Colonic mucosa (tissue), 4 donors: Measurements from ENCODE around the gene ALG9. TPM values are rescaled to one million over a fixed set of nuclear protein-coding genes. Genes with fewer than 3 reads are reported as not detected.

Experiments used
- DNase-seq: peaks from one replicate; pipeline ENCODE4 v3.0.0-alpha.2; 2020
- H3K27ac ChIP-seq: fragments of 200-600 bp; one replicate; pipeline ENCODE4 v1.8.0; 2021
- H3K27me3 ChIP-seq: fragments of 200-600 bp; one replicate; pipeline ENCODE4 v1.8.0; 2021
- H3K36me3 ChIP-seq: fragments of 200-600 bp; one replicate; pipeline ENCODE4 v1.8.0; 2021
- H3K4me1 ChIP-seq: fragments of 200-600 bp; one replicate; pipeline ENCODE4 v1.8.0; 2021; ENCODE audit warnings: mild to moderate bottlenecking
- H3K4me3 ChIP-seq: fragments of 200-600 bp; one replicate; pipeline ENCODE4 v1.8.0; 2021
- H3K9ac ChIP-seq, 2 donors: one replicate each; pipeline ENCODE4 v1.7.0; 2013; ENCODE audit warnings: control low read depth in 2 of 2, low read depth in 2 of 2, low read length in 2 of 2
- H3K9me3 ChIP-seq: fragments of 200-600 bp; one replicate; pipeline ENCODE4 v1.8.0; 2021
- CTCF ChIP-seq: fragments of 200-600 bp; IDR thresholded peaks from one replicate; pipeline ENCODE4 v1.8.0; 2022; ENCODE audit warnings: antibody characterized with exemption, mild to moderate bottlenecking
- intact Hi-C: fragments of 100-400 bp; cut with DNase I; formaldehyde crosslinking; loops from one replicate; pipeline ENCODE4 v1.14.1; 2022
- total RNA-seq, 2 donors: library from RNA; stranded (reverse); fragmentation: NEBNext Ultra II Directional in 1 of 2; extraction: Animal tissue kit (Norgen Biotek cat#: 25700) in 1 of 2; gene quantifications; one replicate each; pipeline ENCODE4 v1.2.1, GENCODE V29; 2021
- donor health status: healthy.
- donor health status: DM: no; HTN: no; CAD: no.
- donor health status: DM: no; HTN: no; CAD: no.

ALG9 gene
- total RNA-seq, 2 donors from 2014 or later, result 23.2 to 25.2 TPM

GRCh38 chr11:111855506-111855905, 15.9 kb downstream of the ALG9 start:
- H3K4me1 ChIP-seq, result no peaks in the 10 kb centered on the region
- intact Hi-C loops, result no loop called here
- no peak overlapping the region for H3K9ac ChIP-seq
- H3K27me3 ChIP-seq, result no peaks in the 10 kb centered on the region
- H3K36me3 ChIP-seq, result no peaks in the 10 kb centered on the region
- no peak overlapping the region for H3K4me3 ChIP-seq
- no peak for DNase-seq
- no peak for TF ChIP-seq CTCF
- H3K27ac ChIP-seq, result no peak overlapping the region
- H3K9me3 ChIP-seq, result no peaks in the 10 kb centered on the region

- DNase-seq, result no peak
- H3K9me3 ChIP-seq, result no peaks in the 10 kb centered on the region
- H3K27ac ChIP-seq, result no peak overlapping the region
- no peaks in the 10 kb centered on the region for H3K27me3 ChIP-seq
- no peaks in the 10 kb centered on the region for H3K4me1 ChIP-seq
- no peak for TF ChIP-seq CTCF
- no peaks in the 10 kb centered on the region for H3K36me3 ChIP-seq
- H3K4me3 ChIP-seq, result no peak overlapping the region
- H3K9ac ChIP-seq, result no peak overlapping the region
- intact Hi-C loops, result no loop called here
Measured at GRCh38 chr11:111852103-111852502, 19.3 kb downstream of the ALG9 start.

GRCh38 chr11:111851636-111852035, 19.7 kb downstream of the ALG9 start:
- Histone ChIP-seq H3K9me3 (no peaks in the 10 kb centered on the region), H3K27ac (no peak overlapping the region), H3K4me1 (no peaks in the 10 kb centered on the region), H3K9ac (no peak overlapping the region), H3K4me3 (no peak overlapping the region), H3K27me3 (no peaks in the 10 kb centered on the region), H3K36me3 (no peaks in the 10 kb centered on the region)
- DNase-seq, result no peak
- no peak for TF ChIP-seq CTCF
- intact Hi-C loops, result no loop called here

GRCh38 chr11:111851067-111851466, 20.3 kb downstream of the ALG9 start:
- no peaks in the 10 kb centered on the region for H3K36me3 ChIP-seq
- DNase-seq, result no peak
- H3K9ac ChIP-seq, result no peak overlapping the region
- H3K27ac ChIP-seq, result no peak overlapping the region
- no peaks in the 10 kb centered on the region for H3K4me1 ChIP-seq
- TF ChIP-seq CTCF, result no peak
- intact Hi-C loops, result no loop called here
- H3K4me3 ChIP-seq, result no peak overlapping the region
- no peaks in the 10 kb centered on the region for H3K9me3 ChIP-seq
- no peaks in the 10 kb centered on the region for H3K27me3 ChIP-seq

GRCh38 chr11:111849631-111850030, 21.8 kb downstream of the ALG9 start:
- no peaks in the 10 kb centered on the region for H3K9me3 ChIP-seq
- no peaks in the 10 kb centered on the region for H3K27me3 ChIP-seq
- no peak for TF ChIP-seq CTCF
- H3K4me1 ChIP-seq, result no peaks in the 10 kb centered on the region
- no peak overlapping the region for H3K27ac ChIP-seq
- DNase-seq, result no peak
- no peak overlapping the region for H3K9ac ChIP-seq
- H3K36me3 ChIP-seq, result no peaks in the 10 kb centered on the region
- intact Hi-C loops, result loop anchor here (5.0 kb wide), 1 partner anchor 252 kb away; no protein-coding TSS in a partner anchor
- no peak overlapping the region for H3K4me3 ChIP-seq

GRCh38 chr11:111846636-111847035, 24.7 kb downstream of the ALG9 start:
- Histone ChIP-seq H3K9ac (no peak overlapping the region), H3K9me3 (no peaks in the 10 kb centered on the region), H3K27me3 (no peaks in the 10 kb centered on the region), H3K4me1 (no peaks in the 10 kb centered on the region), H3K4me3 (no peak overlapping the region), H3K36me3 (no peaks in the 10 kb centered on the region), H3K27ac (no peak overlapping the region)
- no peak for DNase-seq
- TF ChIP-seq CTCF, result no peak
- intact Hi-C loops, result loop anchor here (5.0 kb wide), 1 partner anchor 249 kb away; no protein-coding TSS in a partner anchor
